Sigmoid colon (tissue), 4 donors: Measurements from ENCODE around the gene FECH.

Experiments used
- EP300 ChIP-seq, 4 donors: sonication (generic); formaldehyde crosslinking; IDR thresholded peaks; one replicate each; pipeline ENCODE4 v1.6.1; 2017; ENCODE audit warnings: antibody characterized with exemption in 4 of 4
- POLR2A ChIP-seq, 2 donors: fragments of 450-650 bp; IDR thresholded peaks; one replicate each; pipeline ENCODE4 v1.6.1; 2016; ENCODE audit warnings: antibody characterized with exemption in 2 of 2, mild to moderate bottlenecking in 2 of 2, moderate library complexity in 2 of 2
- TF ChIP-seq, protein P1 (sequence below), 4 experiments: fragments of 450-650 bp in 3 of 4; fragments of 200-600 bp in 1 of 4; IDR thresholded peaks; one replicate each; pipeline ENCODE4 v1.5.1; 2016 to 2019; ENCODE audit warnings: antibody characterized with exemption in 4 of 4, mild to moderate bottlenecking in 3 of 4, moderate library complexity in 2 of 4

DNA sequence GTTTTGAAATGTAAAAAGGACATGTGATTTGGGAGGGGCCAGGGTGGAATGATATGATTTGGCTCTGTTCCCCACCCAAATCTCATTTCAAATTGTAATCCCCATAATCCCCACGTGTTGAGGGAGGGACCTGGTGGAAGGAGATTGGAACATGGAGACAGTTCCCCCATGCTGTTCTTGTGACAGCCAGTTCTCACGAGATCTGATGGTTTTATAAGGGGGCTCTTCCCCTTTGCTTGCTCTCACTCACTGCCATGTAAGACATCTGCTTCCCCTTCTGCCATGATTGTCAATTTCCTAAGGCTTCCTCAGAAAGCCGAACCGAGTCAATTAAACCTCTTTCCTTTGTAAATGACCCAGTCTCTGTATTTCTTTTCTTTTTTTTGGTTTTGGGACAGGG lies 39.2 kb downstream of the FECH start:
- TF ChIP-seq, protein P1, sequence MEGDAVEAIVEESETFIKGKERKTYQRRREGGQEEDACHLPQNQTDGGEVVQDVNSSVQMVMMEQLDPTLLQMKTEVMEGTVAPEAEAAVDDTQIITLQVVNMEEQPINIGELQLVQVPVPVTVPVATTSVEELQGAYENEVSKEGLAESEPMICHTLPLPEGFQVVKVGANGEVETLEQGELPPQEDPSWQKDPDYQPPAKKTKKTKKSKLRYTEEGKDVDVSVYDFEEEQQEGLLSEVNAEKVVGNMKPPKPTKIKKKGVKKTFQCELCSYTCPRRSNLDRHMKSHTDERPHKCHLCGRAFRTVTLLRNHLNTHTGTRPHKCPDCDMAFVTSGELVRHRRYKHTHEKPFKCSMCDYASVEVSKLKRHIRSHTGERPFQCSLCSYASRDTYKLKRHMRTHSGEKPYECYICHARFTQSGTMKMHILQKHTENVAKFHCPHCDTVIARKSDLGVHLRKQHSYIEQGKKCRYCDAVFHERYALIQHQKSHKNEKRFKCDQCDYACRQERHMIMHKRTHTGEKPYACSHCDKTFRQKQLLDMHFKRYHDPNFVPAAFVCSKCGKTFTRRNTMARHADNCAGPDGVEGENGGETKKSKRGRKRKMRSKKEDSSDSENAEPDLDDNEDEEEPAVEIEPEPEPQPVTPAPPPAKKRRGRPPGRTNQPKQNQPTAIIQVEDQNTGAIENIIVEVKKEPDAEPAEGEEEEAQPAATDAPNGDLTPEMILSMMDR (IDR thresholded peaks at IDR 0.05): no peak
- TF ChIP-seq POLR2A (IDR thresholded peaks at IDR 0.05): no peak
- no peak for TF ChIP-seq EP300 (IDR thresholded peaks at IDR 0.05)
